Mesothelial cell of epicardium (in vitro differentiated cells): ENCODE measurements around the gene DDX49. TPM values are rescaled to one million over a fixed set of nuclear protein-coding genes. Genes with fewer than 3 reads are reported as not detected.

Source experiments
- DNase-seq, 2 experiments: peaks; one replicate each; pipeline ENCODE4 v3.0.0; 2021; ENCODE audit warnings: low spot score in 2 of 2; ENCODE audit not compliant: unreplicated experiment in 2 of 2
- H3K27ac Mint-ChIP-seq: 2 replicates; pipeline ENCODE4 v1.8.0; 2021; ENCODE audit warnings: mixed read lengths
- H3K27me3 Mint-ChIP-seq: 2 replicates; pipeline ENCODE4 v1.8.0; 2021; ENCODE audit warnings: low read depth, mixed read lengths
- H3K36me3 Mint-ChIP-seq: 2 replicates; pipeline ENCODE4 v1.8.0; 2021; ENCODE audit warnings: mixed read lengths
- H3K4me1 Mint-ChIP-seq: 2 replicates; pipeline ENCODE4 v1.8.0; 2021; ENCODE audit warnings: mixed read lengths
- H3K4me3 Mint-ChIP-seq: 2 replicates; pipeline ENCODE4 v1.8.0; 2021; ENCODE audit warnings: mild to moderate bottlenecking, moderate library complexity, mixed read lengths
- H3K9me3 Mint-ChIP-seq: 2 replicates; pipeline ENCODE4 v1.8.0; 2021; ENCODE audit warnings: mixed read lengths
- CTCF ChIP-seq: fragments of 200-600 bp; sonication (generic); IDR thresholded peaks from one replicate; pipeline ENCODE4 v1.5.0; 2021; ENCODE audit warnings: antibody characterized with exemption; ENCODE audit not compliant: unreplicated experiment
- total RNA-seq: library from RNA; stranded (reverse); gene quantifications from 3 replicates; pipeline ENCODE4 v1.2.1, GENCODE V29; 2021

DDX49 gene
- total RNA-seq, 1 donor from 2014 or later: 46.1 TPM

- Mint-ChIP-seq H3K27ac (peak overlapping the region; percentile 39), H3K4me3 (peak overlapping the region; percentile 54), H3K27me3 (peaks cover 1% of the 10 kb centered on the region), H3K4me1 (peaks cover 13% of the 10 kb centered on the region), H3K9me3 (no peaks in the 10 kb centered on the region), H3K36me3 (peaks cover 4% of the 10 kb centered on the region)
- TF ChIP-seq CTCF: no peak
- no peak for DNase-seq
These were observed 23.2 kb downstream of the DDX49 start for GRCh38 chr19:18942692-18943091.

- Mint-ChIP-seq H3K4me1 (peaks cover 13% of the 10 kb centered on the region), H3K27me3 (peaks cover 1% of the 10 kb centered on the region)
- no peak for DNase-seq
These were observed 23.9 kb downstream of the DDX49 start for GRCh38 chr19:18943465-18943864.

GRCh38 chr19:18945297-18945696 is 25.8 kb downstream of the DDX49 start:
- no peak overlapping the region for H3K27ac Mint-ChIP-seq
- no peaks in the 10 kb centered on the region for H3K9me3 Mint-ChIP-seq
- no peak overlapping the region for H3K4me3 Mint-ChIP-seq
- H3K36me3 Mint-ChIP-seq: no peaks in the 10 kb centered on the region
- no peak for DNase-seq
- no peak for TF ChIP-seq CTCF
- peaks cover 7% of the 10 kb centered on the region for H3K4me1 Mint-ChIP-seq
- peaks cover 1% of the 10 kb centered on the region for H3K27me3 Mint-ChIP-seq

More at GRCh38 chr19:18943465-18943864, 23.9 kb downstream of the DDX49 start:
- TF ChIP-seq CTCF: no peak
- Mint-ChIP-seq H3K9me3 (no peaks in the 10 kb centered on the region), H3K4me3 (no peak overlapping the region), H3K27ac (no peak overlapping the region), H3K36me3 (peaks cover 4% of the 10 kb centered on the region)

- no peak overlapping the region for H3K27ac Mint-ChIP-seq
These were observed 26.8 kb downstream of the DDX49 start for GRCh38 chr19:18946335-18946734.

GRCh38 chr19:18946918-18947317 is 27.4 kb downstream of the DDX49 start:
- Mint-ChIP-seq H3K27ac (no peak overlapping the region), H3K27me3 (peaks cover 1% of the 10 kb centered on the region), H3K9me3 (no peaks in the 10 kb centered on the region), H3K36me3 (no peaks in the 10 kb centered on the region), H3K4me1 (peaks cover 2% of the 10 kb centered on the region), H3K4me3 (no peak overlapping the region)
- no peak for TF ChIP-seq CTCF
- no peak for DNase-seq

More at GRCh38 chr19:18946335-18946734, 26.8 kb downstream of the DDX49 start:
- Mint-ChIP-seq H3K9me3 (no peaks in the 10 kb centered on the region), H3K4me1 (peaks cover 5% of the 10 kb centered on the region), H3K4me3 (no peak overlapping the region), H3K27me3 (peaks cover 1% of the 10 kb centered on the region), H3K36me3 (no peaks in the 10 kb centered on the region)
- DNase-seq: no peak
- no peak for TF ChIP-seq CTCF
